Suprapubic skin (tissue), 4 donors: ENCODE measurements around the gene SIL1. TPM values are rescaled to one million over a fixed set of nuclear protein-coding genes. Genes with fewer than 3 reads are reported as not detected.

Experiments
- DNase-seq, 2 donors: peaks; one replicate each; pipeline ENCODE4 v3.0.0-alpha.2; 2019; ENCODE audit warnings: low spot score in 2 of 2
- H3K27ac ChIP-seq: fragments of 200-600 bp; sonication (generic); one replicate; pipeline ENCODE4 v1.5.1; 2019
- H3K27me3 ChIP-seq: fragments of 200-600 bp; sonication (generic); one replicate; pipeline ENCODE4 v1.5.1; 2019
- H3K36me3 ChIP-seq: fragments of 200-600 bp; sonication (generic); one replicate; pipeline ENCODE4 v1.5.1; 2019
- H3K4me1 ChIP-seq: fragments of 200-600 bp; sonication (generic); one replicate; pipeline ENCODE4 v1.5.1; 2019
- H3K4me3 ChIP-seq: fragments of 200-600 bp; sonication (generic); one replicate; pipeline ENCODE4 v1.5.1; 2019; ENCODE audit warnings: mild to moderate bottlenecking
- H3K9me3 ChIP-seq: fragments of 200-600 bp; sonication (generic); one replicate; pipeline ENCODE4 v1.5.1; 2019
- CTCF ChIP-seq, 2 donors: fragments of 200-600 bp in 1 of 2; fragments of 450-650 bp in 1 of 2; sonication (generic) in 1 of 2; IDR thresholded peaks; one replicate each; pipeline ENCODE4 v1.5.1; 2016 to 2019; ENCODE audit warnings: antibody characterized with exemption in 2 of 2, mild to moderate bottlenecking in 1 of 2, moderate library complexity in 1 of 2
- EP300 ChIP-seq: sonication (generic); formaldehyde crosslinking; IDR thresholded peaks from one replicate; pipeline ENCODE4 v1.6.1; 2017; ENCODE audit warnings: antibody characterized with exemption
- POLR2A ChIP-seq, 2 donors: fragments of 450-650 bp; IDR thresholded peaks; one replicate each; pipeline ENCODE4 v1.6.1; 2017; ENCODE audit warnings: antibody characterized with exemption in 2 of 2, mild to moderate bottlenecking in 2 of 2, moderate library complexity in 2 of 2
- POLR2AphosphoS5 ChIP-seq, 3 donors: sonication (generic); formaldehyde crosslinking; IDR thresholded peaks; one replicate each; pipeline ENCODE4 v1.6.1; 2017; ENCODE audit warnings: antibody characterized with exemption in 3 of 3
- WGBS: methylation state at CpG from one replicate; pipeline ENCODE4 v1.1.5; 2018; 5-methylcytosine and 5-hydroxymethylcytosine counted together
- total RNA-seq, 4 donors: library from RNA; depleted of rRNA; stranded (reverse); fragments of >200 nt; gene quantifications; one replicate each; pipeline ENCODE4 v1.1.0, GENCODE V29; 2016

SIL1 gene
- total RNA-seq, 4 donors from 2014 or later: 38.5 to 54.6 (median 41.7) TPM

DNA sequence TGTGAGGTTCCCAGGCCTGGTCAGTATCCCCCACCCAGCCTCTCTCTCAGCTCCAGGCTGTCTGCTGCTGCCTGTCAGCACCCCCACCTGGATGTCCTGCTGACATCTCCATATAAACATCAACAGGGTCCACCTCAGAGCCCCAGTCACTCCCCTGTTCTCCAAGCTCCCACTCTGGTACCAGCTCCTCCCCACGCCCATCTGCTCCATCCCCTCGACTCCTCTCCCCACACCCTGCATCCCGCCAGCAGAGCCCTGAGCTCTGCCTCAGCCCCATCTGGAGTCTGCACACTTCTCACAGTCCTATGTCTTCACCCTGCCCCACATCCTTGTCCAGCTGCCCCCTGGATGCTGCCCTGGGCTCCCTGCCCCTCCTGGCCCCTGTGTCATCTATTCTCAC lies 255.3 kb downstream of the SIL1 start:
- Histone ChIP-seq H3K27ac (no peak overlapping the region), H3K9me3 (no peaks in the 10 kb centered on the region), H3K4me1 (no peaks in the 10 kb centered on the region), H3K27me3 (no peaks in the 10 kb centered on the region), H3K36me3 (peaks cover 22% of the 10 kb centered on the region), H3K4me3 (no peak overlapping the region)
- 91% methylated on average over 3 of the region's 3 CpGs for WGBS
- no peak for DNase-seq
- TF ChIP-seq EP300: no peak
- no peak for TF ChIP-seq CTCF (IDR thresholded peaks at IDR 0.05)
- no peak for TF ChIP-seq POLR2AphosphoS5 (IDR thresholded peaks at IDR 0.05)
- TF ChIP-seq POLR2A (IDR thresholded peaks at IDR 0.05): no peak

GRCh38 chr5:138942066-138942465 lies 256.1 kb downstream of the SIL1 start:
- Histone ChIP-seq H3K9me3 (no peaks in the 10 kb centered on the region), H3K4me3 (no peak overlapping the region), H3K4me1 (no peaks in the 10 kb centered on the region), H3K27ac (no peak overlapping the region), H3K36me3 (peaks cover 14% of the 10 kb centered on the region), H3K27me3 (no peaks in the 10 kb centered on the region)
- no peak for TF ChIP-seq POLR2AphosphoS5 (IDR thresholded peaks at IDR 0.05)
- no peak for TF ChIP-seq EP300
- TF ChIP-seq CTCF (IDR thresholded peaks at IDR 0.05): no peak
- WGBS: 72% methylated on average over 2 of the region's 2 CpGs
- DNase-seq: no peak

GRCh38 chr5:138938526-138938925 lies 259.6 kb downstream of the SIL1 start:
- peaks cover 28% of the 10 kb centered on the region for H3K36me3 ChIP-seq
- TF ChIP-seq POLR2A (IDR thresholded peaks at IDR 0.05) (no peak), POLR2AphosphoS5 (IDR thresholded peaks at IDR 0.05) (no peak), EP300 (no peak), CTCF (IDR thresholded peaks at IDR 0.05) (no peak)
- no peak for DNase-seq
- no peaks in the 10 kb centered on the region for H3K9me3 ChIP-seq
- H3K27ac ChIP-seq: no peak overlapping the region
- no peaks in the 10 kb centered on the region for H3K4me1 ChIP-seq
- H3K27me3 ChIP-seq: no peaks in the 10 kb centered on the region
- no peak overlapping the region for H3K4me3 ChIP-seq
- WGBS: 65% methylated on average over 5 of the region's 5 CpGs

GRCh38 chr5:138937392-138938387 lies 260.5 kb downstream of the SIL1 start:
- Histone ChIP-seq H3K36me3 (peaks cover 37% of the 10 kb centered on the region), H3K9me3 (no peaks in the 10 kb centered on the region), H3K27ac (no peak overlapping the region), H3K4me3 (no peak overlapping the region), H3K4me1 (no peaks in the 10 kb centered on the region), H3K27me3 (no peaks in the 10 kb centered on the region)
- TF ChIP-seq CTCF (IDR thresholded peaks at IDR 0.05): no peak
- TF ChIP-seq POLR2AphosphoS5 (IDR thresholded peaks at IDR 0.05): no peak
- TF ChIP-seq POLR2A (IDR thresholded peaks at IDR 0.05): no peak
- no peak for TF ChIP-seq EP300
- 87% methylated on average over 22 of the region's 25 CpGs for WGBS
- DNase-seq: no peak

DNA sequence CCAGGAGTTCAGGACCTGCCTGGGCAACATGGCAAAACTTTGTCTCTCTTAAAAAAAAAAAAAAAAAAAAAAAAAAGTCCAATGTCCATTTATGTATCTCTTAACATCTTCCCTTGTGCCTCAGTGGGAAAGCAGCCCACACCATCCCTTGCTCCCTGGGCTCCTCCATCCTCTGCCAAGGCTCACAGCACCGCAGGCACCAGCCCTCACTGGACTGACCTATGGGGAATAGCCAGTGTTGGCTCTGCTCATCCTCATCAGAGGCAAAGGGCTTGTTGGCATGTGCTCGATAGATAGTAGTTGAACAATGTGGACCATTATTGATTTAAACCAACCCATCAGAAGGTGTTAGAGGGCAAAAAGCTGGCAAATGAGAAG lies 261.2 kb downstream of the SIL1 start:
- H3K4me1 ChIP-seq: no peaks in the 10 kb centered on the region
- WGBS: 75% methylated on average over 2 of the region's 2 CpGs
- H3K36me3 ChIP-seq: peaks cover 44% of the 10 kb centered on the region
- TF ChIP-seq EP300 (no peak), POLR2A (IDR thresholded peaks at IDR 0.05) (no peak), POLR2AphosphoS5 (IDR thresholded peaks at IDR 0.05) (no peak), CTCF (IDR thresholded peaks at IDR 0.05) (no peak)
- no peak for DNase-seq
- H3K27me3 ChIP-seq: no peaks in the 10 kb centered on the region
- no peaks in the 10 kb centered on the region for H3K9me3 ChIP-seq
- no peak overlapping the region for H3K27ac ChIP-seq
- no peak overlapping the region for H3K4me3 ChIP-seq
